ENCODE data around the gene OR7G1. TPM values are rescaled to one million over a fixed set of nuclear protein-coding genes. Genes with fewer than 3 reads are reported as not detected.

The OR7G1 gene, protein sequence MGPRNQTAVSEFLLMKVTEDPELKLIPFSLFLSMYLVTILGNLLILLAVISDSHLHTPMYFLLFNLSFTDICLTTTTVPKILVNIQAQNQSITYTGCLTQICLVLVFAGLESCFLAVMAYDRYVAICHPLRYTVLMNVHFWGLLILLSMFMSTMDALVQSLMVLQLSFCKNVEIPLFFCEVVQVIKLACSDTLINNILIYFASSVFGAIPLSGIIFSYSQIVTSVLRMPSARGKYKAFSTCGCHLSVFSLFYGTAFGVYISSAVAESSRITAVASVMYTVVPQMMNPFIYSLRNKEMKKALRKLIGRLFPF
- total RNA-seq (not detected in 2 replicates), polyA plus RNA-seq (not detected in 2 replicates), polyA minus RNA-seq (ENCODE audit: low replicate concordance) (not detected in 2 replicates)
- not detected in 2 replicates for polyA plus RNA-seq (2012)

GRCh38 chr19:9115307-9115813 is at the start of gene OR7G1:
Gene OR7G1 (minus strand): TSS chr19:9115763. CDS start chr19:9115763, 0 bp downstream.
- no peaks in the 10 kb centered on the region for H3K9me3 ChIP-seq (ENCODE audit: control insufficient read depth, insufficient read depth, low read depth, low read length)
- DNase-seq (ENCODE audit: low read depth in 2 of 2): no peak
- TF ChIP-seq EZH2 (IDR thresholded peaks at IDR 0.05; ENCODE audit: low read length, missing control alignments) (no peak), CTCF (conservative IDR thresholded peaks at IDR 0.05 in 1 of 2, IDR thresholded peaks at IDR 0.05 in 1 of 2; ENCODE audit: low read depth in 1 of 2, low read length in 2 of 2) (no peak)
- H3K4me2 ChIP-seq (ENCODE audit: extremely low read depth, insufficient read depth, low read length): no peak within 1 kb of the TSS
- no peaks in the 10 kb centered on the region for H3K79me2 ChIP-seq (ENCODE audit: control insufficient read depth, insufficient read depth, low read length)
- H3K27me3 ChIP-seq (ENCODE audit: control insufficient read depth, insufficient read depth, low read length): no peaks in the 10 kb centered on the region
- H4K20me1 ChIP-seq (ENCODE audit: control insufficient read depth, extremely low read depth, insufficient read depth, low read length): no peaks in the 10 kb centered on the region
- H3K36me3 ChIP-seq (ENCODE audit: control insufficient read depth, insufficient read depth, low read length): no peaks in the 10 kb centered on the region
- no peak within 1 kb of the TSS for H2AFZ ChIP-seq (ENCODE audit: low read length)
- no peaks in the 10 kb centered on the region for H3K4me1 ChIP-seq (ENCODE audit: control insufficient read depth, extremely low read depth, insufficient read depth, low read length)
- H3K9ac ChIP-seq (ENCODE audit: insufficient read depth, low read length): no peak within 1 kb of the TSS
- no peak within 1 kb of the TSS for H3K4me3 ChIP-seq (replicated peaks in 1 of 4; ENCODE audit: control extremely low read depth in 1 of 4, insufficient read depth in 1 of 4, low read depth in 3 of 4, low read length in 4 of 4)
- no peak within 1 kb of the TSS for H3K27ac ChIP-seq (ENCODE audit: insufficient read depth, low read length)

DNA sequence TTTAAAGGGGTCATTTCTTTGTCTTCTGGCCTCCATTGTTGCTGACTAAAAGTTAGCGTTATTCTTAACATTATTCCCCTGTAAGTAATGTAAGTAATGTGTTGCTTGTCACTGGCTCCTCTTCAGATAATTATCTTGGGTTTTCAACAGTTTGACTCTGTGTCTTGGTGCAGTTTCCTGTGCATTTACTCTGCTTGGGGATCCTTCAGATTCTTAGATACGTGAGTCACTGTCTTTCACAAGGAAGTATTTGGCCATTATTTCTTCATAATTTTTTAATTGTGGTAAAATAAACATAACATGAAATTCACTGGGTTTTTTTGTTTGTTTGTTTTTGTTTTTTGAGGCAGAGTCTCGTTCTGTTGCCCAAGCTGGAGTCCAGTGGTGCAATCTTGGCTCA is 49.7 kb upstream of the OR7G1 start:
- peaks cover 18% of the 10 kb centered on the region for H3K36me3 ChIP-seq (ENCODE audit: control insufficient read depth, insufficient read depth, low read length)
- no peaks in the 10 kb centered on the region for H3K27me3 ChIP-seq (ENCODE audit: control insufficient read depth, insufficient read depth, low read length)
- H3K4me3 ChIP-seq (replicated peaks in 1 of 4; ENCODE audit: control extremely low read depth in 1 of 4, insufficient read depth in 1 of 4, low read depth in 3 of 4, low read length in 4 of 4): no peak overlapping the region
- no peaks in the 10 kb centered on the region for H3K4me1 ChIP-seq (ENCODE audit: control insufficient read depth, extremely low read depth, insufficient read depth, low read length)
- no peak for TF ChIP-seq CTCF (conservative IDR thresholded peaks at IDR 0.05 in 1 of 2, IDR thresholded peaks at IDR 0.05 in 1 of 2; ENCODE audit: low read depth in 1 of 2, low read length in 2 of 2)
- TF ChIP-seq EZH2 (IDR thresholded peaks at IDR 0.05; ENCODE audit: low read length, missing control alignments): no peak
- no peak overlapping the region for H3K4me2 ChIP-seq (ENCODE audit: extremely low read depth, insufficient read depth, low read length)
- no peak for DNase-seq (ENCODE audit: low read depth in 2 of 2)
- no peaks in the 10 kb centered on the region for H4K20me1 ChIP-seq (ENCODE audit: control insufficient read depth, extremely low read depth, insufficient read depth, low read length)
- no peaks in the 10 kb centered on the region for H3K79me2 ChIP-seq (ENCODE audit: control insufficient read depth, insufficient read depth, low read length)
- no peak overlapping the region for H2AFZ ChIP-seq (ENCODE audit: low read length)
- no peak overlapping the region for H3K27ac ChIP-seq (ENCODE audit: insufficient read depth, low read length)
- peaks cover 11% of the 10 kb centered on the region for H3K9me3 ChIP-seq (ENCODE audit: control insufficient read depth, insufficient read depth, low read depth, low read length)
- H3K9ac ChIP-seq (ENCODE audit: insufficient read depth, low read length): no peak overlapping the region

GRCh38 chr19:9161427-9161826 is 45.9 kb upstream of the OR7G1 start:
- DNase-seq (ENCODE audit: low read depth in 2 of 2): no peak
- H3K9ac ChIP-seq (ENCODE audit: insufficient read depth, low read length): no peak overlapping the region
- no peak overlapping the region for H2AFZ ChIP-seq (ENCODE audit: low read length)
- H3K79me2 ChIP-seq (ENCODE audit: control insufficient read depth, insufficient read depth, low read length): no peaks in the 10 kb centered on the region
- H3K9me3 ChIP-seq (ENCODE audit: control insufficient read depth, insufficient read depth, low read depth, low read length): peaks cover 14% of the 10 kb centered on the region
- no peak overlapping the region for H3K4me3 ChIP-seq (replicated peaks in 1 of 4; ENCODE audit: control extremely low read depth in 1 of 4, insufficient read depth in 1 of 4, low read depth in 3 of 4, low read length in 4 of 4)
- H3K4me2 ChIP-seq (ENCODE audit: extremely low read depth, insufficient read depth, low read length): no peak overlapping the region
- H4K20me1 ChIP-seq (ENCODE audit: control insufficient read depth, extremely low read depth, insufficient read depth, low read length): no peaks in the 10 kb centered on the region
- H3K36me3 ChIP-seq (ENCODE audit: control insufficient read depth, insufficient read depth, low read length): peaks cover 42% of the 10 kb centered on the region
- TF ChIP-seq EZH2 (IDR thresholded peaks at IDR 0.05; ENCODE audit: low read length, missing control alignments) (no peak), CTCF (conservative IDR thresholded peaks at IDR 0.05 in 1 of 2, IDR thresholded peaks at IDR 0.05 in 1 of 2; ENCODE audit: low read depth in 1 of 2, low read length in 2 of 2) (no peak)
- H3K4me1 ChIP-seq (ENCODE audit: control insufficient read depth, extremely low read depth, insufficient read depth, low read length): no peaks in the 10 kb centered on the region
- no peak overlapping the region for H3K27ac ChIP-seq (ENCODE audit: insufficient read depth, low read length)
- H3K27me3 ChIP-seq (ENCODE audit: control insufficient read depth, insufficient read depth, low read length): no peaks in the 10 kb centered on the region

All from fibroblast of lung (primary cell).